Stomach (tissue), 4 donors: ENCODE measurements around the gene PRXL2B.
A peak's percentile ranks its signal among the peaks of the same experiment; 100 is the strongest.

ENCODE experiments used
- CTCF ChIP-seq, 7 experiments: fragments of 450-650 bp in 4 of 7; fragments of 200-600 bp in 3 of 7; sonication (generic) in 3 of 7; IDR thresholded peaks; one replicate each; pipeline ENCODE4 v1.5.1; 2016 to 2019; ENCODE audit warnings: antibody characterized with exemption in 7 of 7, control low read depth in 2 of 7, mild to moderate bottlenecking in 1 of 7
- EP300 ChIP-seq: sonication (generic); formaldehyde crosslinking; IDR thresholded peaks from one replicate; pipeline ENCODE4 v1.6.1; 2017; ENCODE audit warnings: antibody characterized with exemption
- POLR2A ChIP-seq, 4 donors: fragments of 450-650 bp; IDR thresholded peaks; one replicate each; pipeline ENCODE4 v1.6.1; 2016; ENCODE audit warnings: antibody characterized with exemption in 4 of 4, control low read depth in 2 of 4, mild to moderate bottlenecking in 1 of 4, moderate library complexity in 1 of 4
- POLR2AphosphoS5 ChIP-seq, 3 donors: sonication (generic); formaldehyde crosslinking; IDR thresholded peaks; one replicate each; pipeline ENCODE4 v1.6.1; 2016; ENCODE audit warnings: antibody characterized with exemption in 3 of 3

GRCh38 chr1:2556678-2557481 lies 29.7 kb upstream of the PRXL2B start:
- peak in 1 of 7 experiments; percentile 12 for TF ChIP-seq CTCF (IDR thresholded peaks at IDR 0.05)
- TF ChIP-seq POLR2A (IDR thresholded peaks at IDR 0.05): no peak
- TF ChIP-seq EP300: no peak
- peak in 1 of 3 donors; percentile 7 for TF ChIP-seq POLR2AphosphoS5 (IDR thresholded peaks at IDR 0.05)
